GM20000 (cell line): Measurements from ENCODE around the gene RASA2.

ENCODE experiments used
- DNase-seq: peaks from one replicate; pipeline ENCODE4 v3.0.0; 2012; ENCODE audit warnings: low spot score
- CTCF ChIP-seq: IDR thresholded peaks from 2 replicates; pipeline ENCODE4 v1.5.1; 2012; ENCODE audit warnings: mild to moderate bottlenecking, control low read depth; ENCODE audit errors: extremely low read depth, missing control alignments

The RASA2 gene

GRCh38 chr3:141444586-141445285, 42.1 kb upstream of the RASA2 start:
- DNase-seq = no peak
- no peak for TF ChIP-seq CTCF

- DNase-seq = no peak
- TF ChIP-seq CTCF = no peak
Observed at GRCh38 chr3:141445990-141446389, 40.8 kb upstream of the RASA2 start.

- DNase-seq = no peak
- no peak for TF ChIP-seq CTCF
Observed at GRCh38 chr3:141446737-141447136, 40.1 kb upstream of the RASA2 start.

- no peak for TF ChIP-seq CTCF
- no peak for DNase-seq
Observed at GRCh38 chr3:141447383-141447782, 39.4 kb upstream of the RASA2 start.

- no peak for TF ChIP-seq CTCF
- no peak for DNase-seq
Observed at GRCh38 chr3:141448606-141449220, 38.1 kb upstream of the RASA2 start.

GRCh38 chr3:141449424-141449823, 37.4 kb upstream of the RASA2 start:
- no peak for TF ChIP-seq CTCF

GRCh38 chr3:141450727-141451375, 36.0 kb upstream of the RASA2 start:
- DNase-seq = no peak
- no peak for TF ChIP-seq CTCF

More at GRCh38 chr3:141449424-141449823, 37.4 kb upstream of the RASA2 start:
- no peak for DNase-seq
